GM19452 (cell line): Measurements from ENCODE around the gene IQCE.

Source experiments
- ATAC-seq: cut with Tn5 transposase; IDR thresholded peaks from one replicate; pipeline ENCODE4 v1.9.1; 2021; ENCODE audit not compliant: unreplicated experiment

Gene IQCE

DNA sequence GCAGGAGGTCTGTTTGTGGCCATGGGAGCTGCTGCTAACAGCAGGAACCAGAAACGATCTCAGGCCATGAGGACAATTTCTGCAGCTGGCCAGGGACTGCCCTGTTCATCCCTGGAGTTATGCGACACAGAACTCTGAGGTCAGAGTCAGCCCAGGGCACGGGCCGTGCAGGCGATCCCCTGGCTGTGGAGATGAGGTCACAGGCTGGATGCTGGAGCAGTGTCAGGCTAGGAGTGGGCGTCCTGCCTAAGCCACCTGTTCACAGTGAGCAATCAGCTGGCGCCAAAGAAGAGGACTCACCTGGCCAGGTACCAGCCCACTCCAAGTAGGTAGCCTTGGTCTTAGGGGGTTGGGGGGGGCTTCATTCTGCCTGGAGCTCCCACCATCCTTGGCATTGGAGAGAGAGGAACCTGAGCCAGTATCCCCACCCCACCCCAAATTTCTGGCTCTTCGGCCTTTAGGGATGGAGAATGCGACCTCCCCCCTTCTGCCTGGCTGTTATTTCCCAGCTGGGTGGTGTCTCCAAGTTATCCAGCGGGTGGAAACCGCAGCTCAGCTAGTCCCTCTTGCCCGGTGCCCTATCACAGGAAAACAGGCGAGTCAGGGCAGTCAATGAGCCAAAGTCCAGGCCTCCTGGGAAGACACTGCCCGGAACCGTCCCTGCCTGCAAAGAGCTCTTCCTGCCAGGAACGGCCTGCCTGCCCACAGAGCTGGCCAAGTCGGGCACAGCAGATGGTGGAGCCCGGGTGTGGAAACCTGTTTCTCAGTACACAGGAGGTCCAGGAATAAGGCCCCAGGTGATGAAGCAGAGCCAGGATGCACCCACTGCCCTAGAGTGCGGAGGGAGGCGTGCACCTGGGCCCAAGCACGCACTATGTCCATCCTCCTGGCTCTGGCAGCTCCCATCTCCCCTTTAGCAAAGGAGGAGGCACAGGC, 71.2 kb downstream of the IQCE start:
- ATAC-seq, result no peak

DNA sequence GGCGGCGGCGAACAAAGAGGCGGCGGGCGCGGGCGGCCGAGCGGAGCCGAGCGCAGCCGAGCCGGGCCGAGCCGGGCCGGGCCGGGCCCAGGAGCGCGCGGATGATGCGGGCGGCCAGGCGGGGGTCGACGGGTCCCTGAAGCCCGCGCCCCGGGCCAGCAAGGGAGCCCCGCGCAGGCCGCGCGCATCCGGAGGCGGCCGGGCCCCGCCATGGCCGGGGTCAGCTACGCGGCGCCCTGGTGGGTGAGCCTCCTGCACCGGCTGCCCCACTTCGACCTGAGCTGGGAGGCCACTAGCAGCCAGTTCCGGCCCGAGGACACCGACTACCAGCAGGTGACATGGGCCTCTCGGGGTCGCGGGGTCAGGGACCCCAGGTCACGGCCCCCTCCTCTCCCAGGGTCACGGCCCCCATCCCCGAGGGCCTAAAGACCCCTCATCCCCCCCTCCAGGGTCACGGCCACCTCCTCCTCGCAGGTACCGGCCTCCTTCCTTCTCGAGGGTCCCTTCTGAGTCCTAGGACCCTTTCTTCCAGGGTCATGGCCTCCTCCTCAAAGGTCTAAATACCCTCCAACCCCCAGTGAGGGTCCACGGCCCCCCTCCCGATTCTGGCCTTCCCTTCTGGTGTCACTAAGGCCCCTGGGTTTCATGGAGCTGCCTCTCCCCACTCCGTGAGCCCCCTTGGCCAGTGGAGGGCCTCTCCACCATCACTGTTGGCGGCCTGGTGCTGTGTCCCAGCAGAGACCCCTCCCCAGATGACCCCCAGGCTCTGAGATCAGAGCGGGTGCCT, 73.4 kb downstream of the IQCE start, which contains the start of gene TTYH3:
TTYH3 (plus strand) TSS at position 41 of the 787 bp plus-strand sequence; CDS start at position 211, 170 bp downstream.
- peak; percentile 21 for ATAC-seq

DNA sequence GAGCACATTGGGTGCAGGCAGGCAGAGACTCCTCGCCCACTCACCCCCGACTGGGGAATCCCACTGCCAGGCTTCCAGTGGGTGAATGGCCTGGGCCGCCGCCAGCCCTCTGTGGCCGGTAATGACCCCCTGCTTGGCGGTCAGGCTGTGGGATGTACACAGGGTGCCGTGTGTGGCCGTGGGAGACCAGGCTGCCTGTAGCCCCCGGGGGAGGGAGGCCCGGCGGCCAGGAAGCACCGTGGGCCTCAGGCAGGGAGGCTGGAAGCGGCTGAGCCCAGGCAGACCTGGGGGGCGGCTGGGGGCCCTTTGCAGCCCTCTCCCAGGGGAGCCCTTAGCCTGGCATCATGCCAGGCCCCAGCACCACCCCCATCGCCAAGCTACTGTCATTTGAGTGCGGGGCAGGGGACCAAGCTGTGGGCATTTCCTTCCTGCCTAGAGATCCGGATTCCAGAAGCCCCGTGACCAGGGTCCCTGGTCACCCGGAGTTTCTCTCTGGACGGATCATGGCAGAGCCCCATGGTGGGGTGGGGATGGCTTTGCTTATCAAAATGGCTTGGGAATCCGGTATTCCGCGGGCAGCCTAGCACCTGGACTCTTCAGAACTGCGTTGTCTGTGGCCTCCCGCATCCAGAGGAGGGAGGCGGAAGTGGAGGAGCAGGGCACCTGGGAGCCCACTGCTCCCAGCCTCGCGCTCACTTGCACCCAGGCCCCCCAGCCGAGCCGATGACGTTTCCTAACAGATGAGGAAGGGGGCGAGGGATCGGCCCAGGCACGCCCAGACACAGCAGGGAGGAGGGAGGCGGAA, 74.2 kb downstream of the IQCE start:
- no peak for ATAC-seq

DNA sequence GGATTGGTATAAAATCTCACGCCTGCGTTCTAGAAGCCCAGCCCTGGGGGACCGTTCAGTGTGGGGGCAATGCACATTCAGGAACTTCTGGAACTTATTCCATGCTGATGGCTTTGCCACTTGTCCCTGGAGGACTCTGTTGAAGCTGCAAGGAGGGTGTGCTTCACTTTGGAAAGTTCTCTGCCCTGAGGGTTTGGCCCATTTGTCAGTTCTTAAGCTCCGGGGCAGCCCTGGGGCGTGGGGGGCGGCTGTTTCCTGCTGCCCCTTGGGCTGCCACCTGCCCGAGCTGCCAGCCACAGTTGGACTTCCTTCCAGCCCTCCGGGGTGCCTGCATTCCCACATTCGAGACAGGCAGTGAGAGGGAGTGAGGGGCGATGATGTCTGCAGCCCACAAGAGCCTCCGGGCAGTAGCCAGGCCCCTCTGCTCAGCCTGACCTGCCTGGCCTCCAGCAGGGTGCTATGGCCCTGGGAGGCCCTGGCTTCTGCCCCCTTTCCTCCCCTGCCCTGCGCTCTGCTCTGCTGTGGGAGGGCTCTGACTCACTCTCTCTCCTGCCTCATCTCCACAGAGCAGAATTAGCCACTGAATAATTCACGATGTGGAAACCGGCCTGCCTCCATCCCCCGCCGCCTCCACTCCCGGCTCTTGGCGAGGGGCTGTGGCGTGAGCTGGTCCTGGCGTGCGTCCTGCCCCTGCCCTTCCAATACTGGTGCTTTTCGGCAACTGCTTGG, 74.9 kb downstream of the IQCE start:
- ATAC-seq, result no peak

DNA sequence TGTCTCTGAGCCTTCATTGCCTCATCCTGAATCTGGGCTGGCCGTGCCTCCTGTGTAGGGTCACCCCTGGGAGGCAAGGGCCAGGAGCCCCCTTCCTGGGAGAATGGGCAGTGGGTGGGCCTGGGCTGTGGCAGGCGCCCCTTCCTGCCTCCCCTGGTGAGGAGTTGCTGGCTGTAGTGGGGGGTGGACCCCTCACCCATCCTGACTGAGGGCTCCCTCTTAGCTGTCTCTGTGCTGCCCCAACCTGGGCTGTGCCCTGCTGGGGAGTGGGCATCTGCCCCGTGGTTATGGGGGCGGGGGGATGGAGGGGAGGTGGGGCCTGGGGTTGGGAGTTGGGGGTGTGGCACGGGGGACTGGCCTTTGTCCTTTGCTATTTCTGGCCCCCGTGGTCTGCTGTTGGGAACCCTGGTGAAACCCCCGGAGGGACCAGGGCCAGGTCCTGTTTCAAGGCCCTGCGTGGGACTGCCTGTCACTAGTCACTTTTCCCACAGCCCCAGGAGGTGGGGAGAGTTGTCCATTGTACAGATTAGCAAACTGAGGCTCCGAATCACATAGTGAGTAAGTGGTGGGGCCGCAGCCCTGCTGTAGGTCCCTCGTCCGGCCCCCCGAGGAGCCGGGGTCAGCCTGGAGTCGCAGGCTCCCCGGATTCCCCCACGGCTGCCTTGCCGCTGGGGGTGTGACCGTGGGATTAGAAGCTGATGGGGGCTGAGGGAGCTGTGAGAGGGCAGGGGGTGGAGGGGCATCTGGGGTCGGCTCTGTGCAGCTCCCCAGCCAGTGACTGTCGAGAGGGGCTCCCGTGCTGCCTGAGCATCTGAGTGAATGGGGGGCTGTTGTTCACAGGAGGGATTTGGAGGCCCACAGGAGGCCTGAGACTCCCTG, 75.7 kb downstream of the IQCE start:
- ATAC-seq, result no peak

DNA sequence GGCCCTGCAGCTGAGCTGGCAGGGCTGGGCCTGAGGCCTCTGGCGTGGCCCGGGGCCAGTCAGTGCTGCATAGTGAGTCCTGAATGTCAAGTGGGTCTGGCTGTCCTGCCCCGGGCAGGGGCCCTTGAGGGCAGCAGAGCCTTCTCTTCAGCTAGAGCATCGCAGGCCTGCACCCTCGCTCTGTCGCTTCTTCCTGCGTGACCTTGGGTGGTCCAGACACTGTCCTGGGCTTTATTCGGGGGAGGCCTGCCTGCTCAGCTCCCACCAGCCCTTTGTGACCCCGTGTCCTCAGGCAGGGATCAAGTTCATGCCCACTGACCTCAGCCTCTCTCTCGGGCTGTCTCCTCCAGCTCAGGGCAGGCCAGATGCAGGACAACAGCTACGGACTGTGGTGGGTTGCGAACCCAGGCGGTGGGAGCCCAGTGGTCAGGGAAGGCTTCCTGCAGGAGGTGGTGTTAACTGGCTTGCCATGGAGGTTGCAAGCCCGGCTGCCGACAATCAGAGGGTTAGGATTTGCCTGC, 76.4 kb downstream of the IQCE start:
- no peak for ATAC-seq

DNA sequence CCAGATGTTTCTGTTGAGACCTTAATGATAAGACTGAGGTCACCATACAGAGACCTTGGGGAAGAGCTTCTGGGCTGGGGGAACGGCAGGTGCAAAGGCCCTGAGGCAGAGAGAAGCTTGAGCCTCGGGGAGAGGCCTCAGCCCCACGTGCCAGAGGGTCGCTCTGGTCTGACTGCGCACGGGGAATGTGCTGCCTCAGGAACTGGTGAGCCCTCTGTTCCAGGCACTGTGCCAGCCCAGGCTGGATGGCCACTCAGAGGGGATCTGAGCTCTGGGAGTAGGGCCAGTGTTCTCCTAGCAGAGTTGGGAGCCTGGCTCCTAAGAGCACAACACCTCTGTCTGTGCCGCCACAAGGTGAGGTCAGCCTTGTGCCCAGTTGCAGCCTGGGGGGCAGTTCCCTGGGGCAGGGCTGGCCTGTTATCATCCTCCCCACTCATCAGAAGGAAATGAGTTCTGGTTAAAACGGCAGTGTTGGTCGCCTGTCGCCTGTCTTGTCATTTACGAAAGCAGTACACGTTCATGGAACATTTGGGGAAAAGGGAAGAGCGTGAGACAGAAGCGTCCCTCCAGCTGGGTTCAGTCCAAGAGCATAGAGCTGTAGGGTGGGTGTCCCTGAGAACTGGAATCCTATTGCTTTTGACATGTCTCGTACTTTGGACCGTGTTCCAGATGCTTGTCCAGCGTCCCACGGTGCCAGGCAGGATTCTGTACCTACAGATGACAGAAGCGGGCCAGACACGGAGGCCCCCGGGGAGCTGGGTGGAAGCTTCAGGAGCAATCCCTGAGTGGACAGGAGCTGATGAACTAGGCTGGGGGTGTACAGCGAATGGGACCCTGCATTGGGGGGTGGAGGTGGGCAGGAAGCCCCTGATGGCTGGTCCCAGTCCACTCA, 77.3 kb downstream of the IQCE start:
- ATAC-seq, result no peak

DNA sequence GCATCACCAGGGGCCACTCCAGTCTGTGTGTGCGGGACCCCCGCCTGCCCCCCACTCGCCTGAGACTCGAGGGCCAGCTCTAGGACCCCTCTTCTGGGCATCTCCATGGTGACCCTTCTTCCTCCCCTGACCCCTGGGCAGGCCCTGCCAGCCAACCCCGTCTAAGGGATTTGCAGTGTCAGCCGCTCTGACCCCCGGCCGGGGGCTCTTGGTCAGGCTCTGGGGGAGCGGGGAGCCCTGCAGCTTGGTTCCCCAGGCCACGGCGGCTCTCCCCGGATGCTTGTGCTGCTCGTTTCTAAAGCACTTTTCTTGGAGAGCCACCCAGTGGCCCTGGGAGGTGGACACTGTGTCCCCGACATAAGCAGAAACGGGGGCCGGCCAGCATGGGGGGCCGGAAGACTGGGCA, 78.3 kb downstream of the IQCE start:
- no peak for ATAC-seq

DNA sequence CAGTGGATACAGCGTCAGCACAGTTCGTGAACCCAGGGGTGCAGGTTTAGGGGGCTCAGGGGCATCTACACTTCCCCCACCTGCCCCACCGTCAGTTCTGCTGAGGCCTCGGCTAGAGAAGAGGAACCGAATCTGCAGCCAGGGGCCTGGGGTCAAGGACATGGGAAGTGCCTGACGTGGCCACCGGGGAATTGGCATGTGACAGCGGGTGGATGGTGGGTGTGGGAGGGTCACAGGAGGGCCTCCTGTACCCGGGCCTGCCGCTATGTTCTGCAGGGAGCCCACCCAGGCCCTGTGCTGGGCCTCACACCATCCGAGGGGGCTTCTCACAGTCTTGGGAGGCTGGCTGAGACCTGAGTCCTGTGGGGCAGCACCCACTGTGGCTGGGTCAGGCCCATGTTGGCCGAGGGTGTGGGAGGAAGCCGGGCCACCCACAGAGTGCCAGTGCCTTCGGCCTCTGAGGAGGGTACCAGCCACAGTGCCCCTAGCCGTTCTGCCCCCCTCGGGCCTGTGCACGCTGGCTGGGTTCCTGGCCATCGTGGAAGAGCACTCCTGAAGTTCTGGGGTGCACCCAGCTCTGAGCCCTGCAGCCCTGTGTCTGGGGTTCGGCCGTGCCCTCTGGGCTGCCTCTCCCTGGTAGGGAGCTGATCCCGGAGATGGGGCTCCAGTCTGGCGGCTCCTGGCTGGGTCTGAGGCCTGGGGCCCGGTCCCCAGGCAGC, 78.9 kb downstream of the IQCE start:
- no peak for ATAC-seq

DNA sequence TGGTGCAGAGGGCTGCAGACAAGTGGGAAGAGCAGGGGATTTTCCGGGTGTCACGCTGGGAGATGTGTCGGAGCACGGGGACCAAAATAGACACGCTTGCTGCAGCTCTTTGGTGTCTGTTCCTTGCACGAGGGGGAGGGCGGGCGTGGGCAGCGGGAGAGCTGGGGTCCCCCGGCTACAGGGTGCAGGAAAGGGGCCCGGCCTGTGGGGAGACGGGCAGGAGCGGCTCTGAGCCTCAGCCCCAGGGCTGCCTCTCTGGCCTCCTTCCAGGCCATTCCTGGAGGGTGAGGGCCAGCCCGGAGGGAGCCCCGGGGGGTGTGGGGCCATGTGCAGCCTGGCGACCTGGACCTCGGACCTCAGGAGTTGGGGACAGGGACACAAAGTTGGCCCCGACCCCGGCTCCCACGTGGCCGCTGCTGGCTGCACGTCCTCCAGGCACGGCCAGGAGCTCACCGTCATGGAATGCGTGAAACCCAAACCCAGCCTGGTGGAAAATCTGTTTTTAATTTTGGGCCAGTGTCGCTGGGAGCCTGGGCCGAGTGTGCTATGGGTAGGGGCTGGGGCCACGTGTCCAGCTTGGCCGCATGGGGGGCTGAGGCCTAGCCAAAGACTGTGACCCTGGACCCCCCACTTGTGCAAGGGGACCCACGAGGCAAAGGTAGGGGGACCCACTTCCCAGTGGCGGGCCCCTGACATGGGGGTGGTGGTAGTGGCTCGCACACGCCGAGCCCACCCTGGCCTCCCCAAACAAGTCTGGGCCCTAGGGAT, 79.6 kb downstream of the IQCE start:
- ATAC-seq, result no peak

DNA sequence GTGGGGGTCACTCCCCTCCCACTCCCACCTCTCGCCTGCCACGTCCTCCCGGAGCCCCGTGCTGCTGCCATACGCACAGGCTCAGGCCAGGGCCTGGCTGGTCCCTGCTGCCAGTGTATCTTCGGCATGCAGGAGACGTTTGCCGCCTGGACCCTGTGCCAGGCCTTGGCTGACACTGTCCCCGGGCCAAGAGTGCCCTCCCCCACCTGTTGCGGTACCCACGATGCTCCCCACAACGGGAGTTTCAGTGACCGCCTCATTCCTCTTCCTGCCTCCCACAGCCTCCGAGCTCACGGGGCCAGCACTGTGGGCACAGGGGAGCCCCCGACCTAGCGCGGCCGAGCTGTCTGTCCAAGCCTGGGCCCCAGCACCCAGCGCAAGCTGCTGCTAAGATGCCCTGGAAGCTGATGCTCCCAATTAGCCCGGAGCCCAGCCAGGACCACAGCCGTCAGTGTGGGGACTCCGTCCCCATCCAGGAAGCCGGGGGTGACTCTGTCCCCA, 80.5 kb downstream of the IQCE start:
- ATAC-seq, result no peak

DNA sequence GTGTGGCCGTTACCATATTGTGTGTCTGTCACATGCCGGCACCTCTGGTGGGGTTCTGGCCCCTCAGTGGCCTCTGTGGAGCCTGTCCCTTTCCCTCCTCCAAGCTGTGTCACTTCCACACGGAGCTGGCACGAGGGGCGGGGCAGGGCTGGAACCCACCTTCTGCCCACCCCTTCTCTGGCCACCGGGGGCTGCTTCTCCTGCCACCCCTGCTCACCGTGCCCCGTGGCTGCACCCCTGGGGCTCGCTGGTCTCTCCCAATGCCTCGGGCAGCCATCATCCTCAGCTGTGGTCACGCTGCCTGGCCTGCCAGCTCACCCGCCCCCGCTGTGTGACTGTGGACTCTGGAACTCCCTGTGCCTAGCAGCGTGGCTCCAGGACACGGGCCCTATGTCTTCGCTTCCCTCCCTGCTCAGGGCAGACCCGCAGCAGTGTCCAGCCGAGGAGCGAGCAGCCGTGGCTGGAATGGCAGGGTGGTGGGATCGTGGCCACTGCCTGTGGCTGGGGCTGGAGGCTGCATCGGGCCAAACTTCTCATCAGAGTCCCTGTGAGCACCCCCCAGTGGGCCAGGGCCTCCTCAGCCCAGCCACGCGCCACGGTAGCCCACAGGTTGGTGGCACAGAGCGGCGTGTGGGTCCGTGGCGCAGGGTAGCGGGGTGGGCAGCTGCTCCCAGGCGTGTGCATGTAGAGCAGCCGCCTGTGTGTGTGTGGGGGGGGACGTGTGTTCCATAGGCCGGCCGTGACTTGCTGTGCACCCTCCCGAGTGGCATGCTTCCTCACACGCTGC, 81.1 kb downstream of the IQCE start:
- no peak for ATAC-seq

DNA sequence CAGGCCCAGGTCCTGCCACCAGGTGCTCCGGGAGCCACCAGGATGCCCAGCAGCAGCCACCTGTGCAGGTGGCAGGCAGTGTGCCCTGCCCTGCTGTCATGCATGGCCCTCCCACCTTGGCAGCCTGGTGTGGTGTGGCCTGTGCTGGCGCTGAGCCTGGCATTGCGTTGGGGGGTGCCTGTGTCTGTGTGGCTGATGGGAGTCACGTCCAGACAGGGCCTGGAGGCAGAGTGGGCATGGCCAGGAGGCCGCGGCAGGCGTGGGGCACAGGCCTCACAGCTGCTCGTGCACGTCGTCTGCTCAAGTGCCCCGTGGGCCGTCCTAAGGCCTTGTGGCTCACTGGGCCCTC, 81.7 kb downstream of the IQCE start:
- no peak for ATAC-seq

DNA sequence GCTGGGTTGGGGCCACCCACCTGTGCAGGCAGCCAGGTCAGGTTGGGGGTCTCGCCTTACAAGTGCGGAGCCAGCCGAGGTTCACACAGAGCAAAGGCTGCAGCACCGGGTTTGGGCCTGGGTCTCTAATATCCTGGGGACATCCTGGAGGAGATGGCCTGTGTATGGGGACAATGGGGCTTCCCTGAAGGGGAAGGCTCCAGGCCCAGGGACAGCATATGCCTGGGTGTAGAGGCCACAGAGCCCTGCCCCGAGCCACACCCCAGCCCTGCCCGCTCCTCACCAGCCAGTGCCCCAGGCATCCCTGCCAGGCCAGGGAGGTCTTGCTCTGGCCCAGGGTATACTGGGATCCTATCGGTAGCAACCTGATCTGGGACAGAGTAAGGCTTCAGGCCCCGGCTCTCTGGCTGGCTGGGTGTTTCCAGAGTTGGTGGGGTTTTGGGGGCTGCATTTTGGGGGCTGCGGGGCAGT, 82.1 kb downstream of the IQCE start:
- no peak for ATAC-seq

DNA sequence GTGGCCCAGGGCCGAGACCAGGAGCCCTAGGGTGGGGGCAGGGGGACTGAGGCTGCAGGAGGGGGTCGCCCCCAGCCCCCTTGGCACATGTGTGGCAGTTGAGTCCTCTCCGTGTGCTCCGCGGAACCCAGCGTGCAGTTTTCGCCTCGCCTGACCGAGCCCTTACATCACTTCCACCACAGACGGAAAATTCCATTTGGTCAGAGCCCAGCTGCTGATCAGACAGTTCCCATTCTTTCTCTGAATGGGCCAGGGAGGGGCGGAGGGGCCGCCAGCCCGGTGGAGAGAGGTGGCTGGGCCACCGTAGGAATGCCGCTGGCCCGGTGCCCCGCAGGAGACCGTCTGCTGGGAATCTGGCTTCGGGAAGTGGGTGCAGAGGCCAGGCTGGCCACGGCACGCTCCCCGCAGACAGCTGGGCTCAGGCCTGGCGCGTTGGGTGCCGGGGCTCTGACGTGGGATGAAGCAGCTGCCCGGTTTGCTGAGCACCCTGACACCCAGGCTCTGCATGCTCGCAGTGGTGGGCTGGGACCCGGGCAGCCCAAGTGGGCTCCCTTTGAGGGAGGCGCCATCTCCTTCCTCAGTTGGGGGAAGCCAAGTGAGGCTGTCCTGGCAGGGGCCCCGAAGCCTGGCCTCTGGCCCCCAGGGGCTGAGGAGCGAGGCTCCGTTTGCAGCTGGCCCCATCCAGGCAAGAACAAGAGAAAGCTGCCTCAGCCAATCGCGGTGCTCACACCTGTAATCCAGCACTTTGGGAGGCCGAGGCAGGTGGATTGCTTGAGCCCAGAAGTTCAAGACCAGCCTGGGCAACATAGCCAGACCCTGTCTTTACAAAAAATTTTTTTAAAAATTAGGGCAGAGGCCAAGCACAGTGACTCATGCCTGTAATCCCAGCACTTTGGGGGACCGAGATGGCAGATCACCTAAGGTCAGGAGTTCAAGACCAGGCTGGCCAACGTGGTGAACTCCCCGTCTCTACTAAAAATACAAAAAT, 82.9 kb downstream of the IQCE start:
- ATAC-seq, result no peak
